Stimulated activated CD8-positive, alpha-beta memory T cell treated with anti-CD3 and anti-CD28 coated beads, Interleukin-7, amount 100 ng/mL, for 48 hours (primary cell): Measurements from ENCODE around the gene CDH12.
"Not testable (repeated sequence)": the region's sequence is repeated elsewhere in the genome, so short reads cannot be mapped to it uniquely, and the experiment has no call there.

ENCODE experiments used
- DNase-seq, 2 donors: peaks; one replicate each; pipeline ENCODE4 v3.0.0-alpha.2; 2020; ENCODE audit warnings: low read depth in 1 of 2; ENCODE audit errors: extremely low read depth in 1 of 2

The CDH12 gene

GRCh38 chr5:22774214-22774613 lies 78.9 kb downstream of the CDH12 start:
- not testable (repeated sequence) for DNase-seq

GRCh38 chr5:22764736-22765135 lies 88.4 kb downstream of the CDH12 start:
- no peak for DNase-seq

- no peak for DNase-seq
Observed at GRCh38 chr5:22757776-22758175, 95.4 kb downstream of the CDH12 start.

GRCh38 chr5:22754155-22754554 lies 99.0 kb downstream of the CDH12 start:
- no peak for DNase-seq

GRCh38 chr5:22751536-22751935 lies 101.6 kb downstream of the CDH12 start:
- no peak for DNase-seq

- no peak for DNase-seq
Observed at GRCh38 chr5:22736443-22737003, 116.6 kb downstream of the CDH12 start.

- DNase-seq: no peak
Observed at GRCh38 chr5:22734907-22735306, 118.2 kb downstream of the CDH12 start.

GRCh38 chr5:22728610-22729009 lies 124.5 kb downstream of the CDH12 start:
- DNase-seq: no peak

- DNase-seq: no peak
Observed at GRCh38 chr5:22722491-22722890, 130.7 kb downstream of the CDH12 start.

- DNase-seq: no peak
Observed at GRCh38 chr5:22722056-22722455, 131.1 kb downstream of the CDH12 start.

GRCh38 chr5:22719842-22720241 lies 133.3 kb downstream of the CDH12 start:
- DNase-seq: no peak

- DNase-seq: no peak
Observed at GRCh38 chr5:22710660-22711059, 142.5 kb downstream of the CDH12 start.

GRCh38 chr5:22709743-22710142 lies 143.4 kb downstream of the CDH12 start:
- no peak for DNase-seq

GRCh38 chr5:22708770-22709328 lies 144.3 kb downstream of the CDH12 start:
- no peak for DNase-seq

GRCh38 chr5:22706901-22707300 lies 146.2 kb downstream of the CDH12 start:
- DNase-seq: no peak

- DNase-seq: no peak
Observed at GRCh38 chr5:22699319-22699718, 153.8 kb downstream of the CDH12 start.

- DNase-seq: no peak
Observed at GRCh38 chr5:22693121-22693520, 160.0 kb downstream of the CDH12 start.

- no peak for DNase-seq
Observed at GRCh38 chr5:22683050-22683449, 170.1 kb downstream of the CDH12 start.

- DNase-seq: no peak
Observed at GRCh38 chr5:22678886-22679285, 174.3 kb downstream of the CDH12 start.

- no peak for DNase-seq
Observed at GRCh38 chr5:22673131-22673530, 180.0 kb downstream of the CDH12 start.

GRCh38 chr5:22669345-22669744 lies 183.8 kb downstream of the CDH12 start:
- no peak for DNase-seq

GRCh38 chr5:22665801-22666200 lies 187.3 kb downstream of the CDH12 start:
- DNase-seq: no peak

GRCh38 chr5:22663134-22663533 lies 190.0 kb downstream of the CDH12 start:
- DNase-seq: no peak
